DMS 273 (cell line): ENCODE data around the gene MTHFS.
"Not testable (repeated sequence)": the region's sequence is repeated elsewhere in the genome, so short reads cannot be mapped to it uniquely, and the experiment has no call there.

Source experiments
- DNase-seq: peaks from one replicate; lab custom pipeline; 2025; ENCODE audit not compliant: unreplicated experiment; lab: John Stamatoyannopoulos, UW

The MTHFS gene

DNA sequence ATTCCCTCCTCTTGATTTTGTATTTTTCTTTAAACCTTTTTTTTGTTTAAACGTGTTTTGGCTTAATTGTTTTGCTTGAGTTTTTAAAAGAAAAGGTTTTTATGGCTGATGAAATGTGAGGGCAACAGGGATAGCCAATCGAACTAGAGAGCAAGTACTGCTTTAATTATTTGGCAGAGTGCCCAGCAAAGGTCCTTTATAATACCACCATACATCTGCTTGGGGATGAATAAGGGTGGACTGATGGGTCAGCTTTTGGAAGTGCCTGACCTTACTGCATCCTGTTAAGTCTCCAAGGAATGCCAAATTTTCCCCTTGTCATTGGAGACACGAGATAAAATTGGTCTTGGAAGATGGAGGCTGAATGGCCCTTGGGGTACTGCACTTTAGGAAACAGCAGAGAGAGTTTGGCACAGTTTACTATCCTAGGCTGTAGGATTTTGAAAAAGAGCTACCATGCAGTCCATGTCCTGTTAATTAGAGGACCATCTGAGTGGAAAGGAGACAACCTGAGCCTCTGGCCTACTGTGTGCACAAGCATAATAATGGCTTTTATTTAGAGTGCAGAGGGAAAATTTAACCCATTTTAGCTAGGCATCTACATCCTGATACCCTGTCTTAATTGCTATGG lies 19.8 kb upstream of the MTHFS start:
- DNase-seq: peak; percentile 40

GRCh38 chr15:79915776-79916501 lies 19.1 kb upstream of the MTHFS start:
- DNase-seq: not testable (repeated sequence)

GRCh38 chr15:79914728-79915127 lies 17.9 kb upstream of the MTHFS start:
- DNase-seq: no peak

GRCh38 chr15:79909556-79910335 lies 12.9 kb upstream of the MTHFS start:
- not testable (repeated sequence) for DNase-seq

- no peak for DNase-seq
These were observed 7.5 kb upstream of the MTHFS start for GRCh38 chr15:79904271-79904670.

DNA sequence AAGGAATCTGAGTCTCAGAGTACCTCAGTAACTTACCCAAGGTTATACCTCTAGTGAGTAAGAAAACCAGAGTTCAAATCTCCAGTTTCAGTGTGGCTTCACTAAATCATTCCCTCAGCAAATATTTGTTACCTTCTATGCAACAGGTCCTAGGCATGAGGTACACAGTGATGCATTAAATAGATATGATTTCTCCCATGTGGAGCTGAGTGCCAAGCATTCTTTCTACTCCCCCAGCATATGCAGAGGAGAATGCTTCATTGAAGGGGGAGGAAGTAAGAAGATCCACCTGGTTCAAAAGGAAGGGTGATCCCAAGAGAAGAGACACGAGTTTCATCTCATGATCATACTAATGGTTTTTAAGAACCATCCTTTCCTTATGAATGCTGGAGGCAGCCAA lies 6.8 kb upstream of the MTHFS start:
- no peak for DNase-seq

DNA sequence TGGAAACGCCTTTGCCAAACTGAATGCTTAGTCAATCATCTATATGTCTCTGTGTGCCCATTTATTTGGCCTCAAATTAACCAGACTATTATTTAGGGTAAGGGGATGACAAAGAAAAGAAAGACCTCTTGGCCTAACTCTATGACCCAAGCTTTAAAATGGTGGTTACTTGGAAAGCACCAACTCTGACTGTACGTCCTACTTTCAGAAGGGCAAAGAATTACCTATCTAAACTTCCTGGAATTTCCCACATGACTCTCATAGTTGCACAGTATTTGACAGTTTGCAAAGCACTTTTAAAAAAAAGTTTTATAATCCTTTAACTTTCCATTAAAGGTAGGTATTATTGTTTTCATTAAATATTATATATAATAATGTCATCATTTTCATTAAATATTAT lies 6.3 kb upstream of the MTHFS start:
- DNase-seq: no peak

DNA sequence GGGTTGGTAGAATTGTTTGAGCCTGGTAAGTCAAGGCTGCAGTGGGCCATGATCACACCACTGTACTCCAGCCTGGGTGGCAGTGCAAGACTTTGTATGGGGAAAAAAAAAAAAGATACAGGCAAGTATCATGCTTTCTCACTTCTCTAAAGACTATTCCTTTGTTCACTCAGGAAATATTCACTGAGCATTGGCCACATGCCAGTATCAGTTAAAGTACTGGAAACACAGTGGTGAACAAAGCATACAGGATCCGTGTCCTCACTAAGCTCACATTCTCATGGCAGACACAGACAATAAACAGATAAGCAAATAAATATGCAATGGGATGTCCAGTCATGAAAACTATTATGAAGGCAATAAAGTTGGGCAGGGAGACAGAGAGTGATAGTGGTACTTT lies 5.1 kb upstream of the MTHFS start:
- DNase-seq: no peak

- not testable (repeated sequence) for DNase-seq
These were observed 4.1 kb upstream of the MTHFS start for GRCh38 chr15:79900818-79901378.

DNA sequence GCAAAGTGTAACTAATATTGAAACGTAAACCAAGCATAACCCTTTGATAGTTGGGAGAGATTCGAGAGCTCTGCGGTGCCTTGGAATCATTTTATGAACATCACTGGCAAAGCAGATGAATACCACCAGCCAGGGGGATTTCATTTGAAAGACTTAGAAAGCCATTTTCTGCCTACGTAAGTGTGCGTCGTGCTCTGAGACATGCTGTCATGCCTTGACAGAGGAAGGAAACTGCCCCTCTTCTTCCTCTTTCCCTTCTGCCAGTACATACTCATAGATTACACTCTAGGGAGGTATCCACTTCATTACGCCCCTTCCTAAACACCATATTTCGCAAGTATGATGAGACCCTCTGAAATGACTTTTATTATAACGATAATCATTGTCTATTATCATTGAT lies 3.3 kb upstream of the MTHFS start:
- DNase-seq: no peak

DNA sequence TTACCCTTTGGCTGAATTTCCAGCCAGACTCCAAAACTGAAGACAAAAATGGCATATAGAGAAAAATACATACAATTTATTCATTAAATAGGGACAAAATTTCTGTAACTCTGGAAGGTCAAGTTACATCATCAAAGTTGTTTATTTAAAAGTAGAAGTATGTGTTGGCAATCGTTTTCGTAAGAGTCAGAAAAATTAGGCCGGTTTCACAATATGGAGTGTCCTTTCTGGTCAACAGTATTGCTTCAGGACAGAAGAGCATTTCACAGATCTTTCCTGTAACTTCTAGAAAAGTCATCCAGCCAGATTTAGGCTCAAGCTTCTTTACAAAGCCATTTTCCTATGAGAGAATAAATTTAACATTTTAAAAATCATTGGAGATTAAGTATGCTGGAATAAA lies 2.0 kb upstream of the MTHFS start:
- DNase-seq: not testable (repeated sequence)

GRCh38 chr15:79898369-79898768 lies 1.6 kb upstream of the MTHFS start:
- no peak for DNase-seq

GRCh38 chr15:79897701-79898113 lies 893 bp upstream of the MTHFS start:
- DNase-seq: no peak

DNA sequence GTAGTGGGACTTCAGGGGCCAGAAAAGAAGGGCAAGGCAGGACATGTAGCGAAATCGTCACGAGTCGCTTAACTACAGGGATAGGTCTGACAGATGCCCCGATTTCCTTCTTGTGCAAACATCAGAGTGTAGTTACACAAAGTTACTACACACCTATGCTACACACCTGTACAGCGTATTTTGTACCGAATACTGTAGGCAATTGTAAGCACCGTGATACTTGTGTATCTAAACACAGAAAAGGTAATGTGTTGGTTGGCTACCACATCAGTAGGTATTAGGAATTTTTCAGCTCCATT lies 515 bp upstream of the MTHFS start:
- DNase-seq: no peak

DNA sequence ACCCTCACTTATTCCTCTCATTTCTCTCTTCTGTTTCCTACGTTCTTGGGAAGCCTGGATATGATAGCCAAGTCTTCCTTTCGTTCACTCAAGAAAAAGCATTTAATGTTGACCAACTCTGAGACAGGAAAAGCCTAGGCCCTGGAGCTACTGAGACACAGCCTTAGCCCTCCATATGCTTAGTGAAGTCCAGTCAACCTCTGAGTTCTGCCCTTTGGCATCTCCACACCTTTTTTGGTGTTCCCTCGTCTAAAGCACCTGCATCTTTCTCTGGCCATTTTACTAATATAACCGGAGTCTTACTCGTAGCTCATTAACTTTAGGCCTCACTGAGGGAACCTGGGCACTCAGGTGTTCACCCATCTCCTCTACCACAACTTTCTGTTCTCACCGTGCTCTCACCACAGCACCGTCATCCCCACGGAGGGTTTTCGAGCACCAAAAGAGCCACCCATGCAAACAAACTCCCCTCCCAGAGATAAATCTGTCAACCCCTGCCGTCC lies 632 bp downstream of the MTHFS start:
- peak; percentile 38 for DNase-seq

DNA sequence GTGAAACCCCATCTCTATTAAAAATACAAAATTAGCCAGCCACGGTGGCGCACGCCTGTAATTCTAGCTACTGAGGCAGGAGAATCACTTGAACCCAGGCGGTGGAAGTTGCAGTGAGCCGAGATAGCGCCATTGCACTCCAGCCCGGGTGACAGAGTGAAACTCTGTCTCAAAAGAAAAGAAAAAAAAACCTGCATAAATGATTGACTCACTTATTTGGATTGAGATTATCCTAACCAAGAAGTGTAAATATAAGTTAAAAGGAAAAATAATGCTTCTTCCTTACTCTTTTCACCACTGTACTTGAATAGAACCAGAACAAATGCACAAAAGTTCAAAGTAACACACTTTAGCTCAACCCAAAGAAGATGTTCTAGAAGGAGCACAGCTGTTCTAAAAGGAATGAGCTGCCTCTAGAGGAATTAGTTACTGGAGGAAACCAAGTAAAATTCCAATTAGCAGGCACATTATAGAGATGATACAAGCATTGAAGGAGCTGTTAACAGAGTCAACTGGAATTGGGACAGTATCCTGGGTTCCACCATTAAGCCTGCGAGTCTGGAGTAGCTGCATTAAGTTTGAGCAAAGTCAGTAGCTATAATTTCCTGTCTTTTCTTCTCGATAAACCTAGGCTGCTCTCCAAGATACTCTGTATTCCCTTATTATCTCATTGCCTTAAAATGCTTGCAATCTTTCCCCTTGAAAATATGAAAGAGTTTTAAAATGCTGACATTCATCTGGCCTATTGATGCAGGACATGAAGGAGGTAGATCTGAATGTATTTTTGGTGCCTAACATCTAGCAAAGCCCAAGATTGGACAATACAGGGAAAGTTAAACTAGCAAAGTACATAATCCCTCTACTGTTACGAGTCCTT lies 9.5 kb downstream of the MTHFS start:
- no peak for DNase-seq

DNA sequence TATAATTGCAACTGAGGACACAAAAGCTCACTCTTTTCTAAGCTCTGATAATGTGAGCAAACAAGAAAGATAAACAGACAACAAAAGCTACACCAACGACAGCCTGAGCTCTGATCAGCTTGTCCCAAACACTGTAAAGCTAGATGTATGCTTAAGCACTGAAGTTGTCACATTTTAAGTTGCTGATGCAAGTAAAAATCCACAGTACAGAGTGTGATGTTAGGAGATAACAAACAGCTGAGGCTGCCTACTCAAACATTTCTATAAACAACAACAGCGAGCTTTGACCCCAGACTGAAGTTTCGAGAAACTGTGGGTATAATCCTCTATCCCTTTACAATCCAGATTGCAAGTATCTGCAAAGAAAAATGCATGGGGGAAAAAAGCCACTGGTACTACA lies 10.7 kb downstream of the MTHFS start:
- DNase-seq: no peak

GRCh38 chr15:79884204-79884596 lies 12.6 kb downstream of the MTHFS start:
- DNase-seq: no peak

DNA sequence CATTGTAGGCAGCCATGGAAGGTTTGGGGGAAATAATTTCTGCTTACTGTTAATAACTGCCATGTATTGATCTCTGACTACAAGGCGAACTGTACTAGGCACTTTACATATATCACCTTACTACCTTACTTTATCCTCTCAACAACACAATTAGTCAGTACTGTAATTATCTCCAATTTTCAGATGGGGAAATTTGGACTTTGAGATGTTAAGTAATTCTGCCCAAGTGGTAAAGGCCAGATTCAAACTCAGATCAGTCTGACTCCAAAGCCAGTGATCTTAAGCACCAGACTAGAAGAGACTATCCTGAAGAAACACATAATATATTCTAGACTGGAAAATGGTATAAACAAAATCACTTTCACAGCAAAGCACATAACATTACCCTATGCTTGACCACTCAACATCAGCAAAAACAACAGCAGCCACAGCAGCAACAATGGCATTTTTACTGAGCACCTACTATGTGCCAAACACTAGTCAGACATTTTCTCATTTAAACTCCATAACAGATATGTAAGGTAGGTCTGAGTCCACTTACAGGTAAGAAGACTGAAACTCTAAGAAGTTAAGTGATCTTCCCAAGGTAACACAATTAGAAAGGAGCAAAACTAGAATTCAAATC lies 13.1 kb downstream of the MTHFS start:
- DNase-seq: no peak

DNA sequence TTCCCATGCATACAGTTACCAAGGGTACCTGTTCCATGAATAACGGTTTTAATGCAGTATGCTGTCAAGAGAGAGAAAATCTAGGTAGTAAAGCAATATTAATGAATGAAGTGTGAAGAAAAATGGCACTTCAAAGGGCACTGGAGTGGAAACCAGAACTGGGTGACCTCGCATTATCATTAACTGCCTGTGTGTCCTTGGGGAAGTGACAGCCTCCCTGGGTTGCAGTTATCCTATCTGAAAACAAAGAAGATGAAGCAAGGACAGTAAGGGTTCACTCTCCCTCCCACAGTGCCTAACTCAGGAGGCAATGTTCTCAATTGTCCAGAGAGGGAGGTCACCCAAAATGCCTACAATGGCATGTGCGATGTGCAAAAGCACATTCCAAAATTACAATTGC lies 15.1 kb downstream of the MTHFS start:
- no peak for DNase-seq
